C4-2B (cell line): ENCODE data around the gene TM4SF18.
"Not testable (repeated sequence)": the region's sequence is repeated elsewhere in the genome, so short reads cannot be mapped to it uniquely, and the experiment has no call there.

Source experiments
- H3K27ac ChIP-seq: fragments of 450-650 bp; 2 replicates; pipeline ENCODE4 v1.5.1; 2017
- CTCF ChIP-seq: fragments of 450-650 bp; conservative IDR thresholded peaks from 2 replicates; pipeline ENCODE4 v1.5.1; 2017; ENCODE audit warnings: mild to moderate bottlenecking
- ZFX ChIP-seq: fragments of 450-650 bp; IDR thresholded peaks from 2 replicates; pipeline ENCODE4 v1.6.1; 2017

Gene TM4SF18

GRCh38 chr3:149352556-149352955 lies 19.1 kb upstream of the TM4SF18 start:
- peak overlapping the region; percentile 20 for H3K27ac ChIP-seq
- TF ChIP-seq ZFX (no peak), CTCF (peak; percentile 91)

GRCh38 chr3:149343951-149344350 lies 10.5 kb upstream of the TM4SF18 start:
- TF ChIP-seq ZFX (no peak), CTCF (peak; percentile 45)
- no peak overlapping the region for H3K27ac ChIP-seq

GRCh38 chr3:149342413-149343380 lies 9.3 kb upstream of the TM4SF18 start:
- H3K27ac ChIP-seq: peak overlapping the region; percentile 2; the same call in 1 of the 2 replicates
- TF ChIP-seq CTCF (no peak), ZFX (no peak)

GRCh38 chr3:149340310-149340933 lies 7.0 kb upstream of the TM4SF18 start:
- peak overlapping the region; percentile 74 for H3K27ac ChIP-seq
- no peak for TF ChIP-seq CTCF
- TF ChIP-seq ZFX: no peak

GRCh38 chr3:149339931-149340309 lies 6.5 kb upstream of the TM4SF18 start:
- TF ChIP-seq CTCF: no peak
- no peak for TF ChIP-seq ZFX
- H3K27ac ChIP-seq: peak overlapping the region; percentile 73

- not testable (repeated sequence) for H3K27ac ChIP-seq
These were observed 4.0 kb upstream of the TM4SF18 start for GRCh38 chr3:149337486-149337885.

GRCh38 chr3:149336925-149337324 lies 3.5 kb upstream of the TM4SF18 start:
- H3K27ac ChIP-seq: no peak overlapping the region
- TF ChIP-seq CTCF: no peak
- TF ChIP-seq ZFX: no peak
